PFSK-1 (cell line): ENCODE data around the gene CTDSPL.

Source experiments
- POLR2AphosphoS5 ChIP-seq: IDR thresholded peaks from 2 replicates; pipeline ENCODE4 v1.6.1; 2012; ENCODE audit warnings: low read depth, mild to moderate bottlenecking, control low read depth, low read length, moderate library complexity
- TAF1 ChIP-seq: IDR thresholded peaks from 2 replicates; pipeline ENCODE4 v1.6.1; 2012; ENCODE audit warnings: low read length, control low read depth, borderline replicate concordance; ENCODE audit not compliant: insufficient read depth

- TF ChIP-seq POLR2AphosphoS5 = no peak
- TF ChIP-seq TAF1 = no peak
Observed at GRCh38 chr3:37946531-37946889, 84.8 kb downstream of the CTDSPL start.
